Mucosa of rectum (tissue), 2 donors: Measurements from ENCODE around the gene LPAR1.

Experiments used
- H3K27ac ChIP-seq, 2 donors: one replicate each; pipeline ENCODE4 v1.7.0; 2013; ENCODE audit warnings: inconsistent platforms in 2 of 2, low read depth in 2 of 2, low read length in 2 of 2
- H3K27me3 ChIP-seq, 2 donors: one replicate each; pipeline ENCODE4 v1.7.0; 2013; ENCODE audit warnings: low read length in 2 of 2; ENCODE audit not compliant: control insufficient read depth in 2 of 2, insufficient read depth in 2 of 2
- H3K36me3 ChIP-seq, 2 donors: one replicate each; pipeline ENCODE4 v1.7.0; 2013; ENCODE audit warnings: low read length in 2 of 2; ENCODE audit not compliant: control insufficient read depth in 2 of 2, insufficient read depth in 2 of 2
- H3K4me1 ChIP-seq, 2 donors: one replicate each; pipeline ENCODE4 v1.7.0; 2013; ENCODE audit warnings: low read length in 2 of 2, mild to moderate bottlenecking in 1 of 2; ENCODE audit not compliant: control insufficient read depth in 2 of 2, insufficient read depth in 2 of 2
- H3K4me3 ChIP-seq, 2 donors: one replicate each; pipeline ENCODE4 v1.7.0; 2013; ENCODE audit warnings: low read length in 2 of 2
- H3K9ac ChIP-seq, 2 donors: one replicate each; pipeline ENCODE4 v1.7.0; 2013; ENCODE audit warnings: low read length in 2 of 2, low read depth in 1 of 2, mild to moderate bottlenecking in 1 of 2
- H3K9me3 ChIP-seq, 2 donors: one replicate each; pipeline ENCODE4 v1.7.0; 2013; ENCODE audit warnings: low read length in 2 of 2; ENCODE audit not compliant: control insufficient read depth in 2 of 2
- donor health status: healthy.
- donor health status: Normal muscosa, but diverticular disease.

Gene LPAR1

GRCh38 chr9:111038331-111039230 lies at the start of gene LPAR1:
LPAR1 (minus strand) TSS chr9:111038470; CDS start chr9:110972117, 66,353 bp downstream.
- H3K9ac ChIP-seq, result peak within 1 kb of the TSS; percentile 76 to 91
- H3K27ac ChIP-seq, result peak within 1 kb of the TSS; percentile 89 to 91
- H3K36me3 ChIP-seq, result no peaks in the 10 kb centered on the region
- no peaks in the 10 kb centered on the region for H3K27me3 ChIP-seq
- H3K4me3 ChIP-seq, result peak within 1 kb of the TSS; percentile 81 to 87
- H3K9me3 ChIP-seq, result no peaks in the 10 kb centered on the region
- H3K4me1 ChIP-seq, result peaks cover 14 to 17% of the 10 kb centered on the region in 2 donors

DNA sequence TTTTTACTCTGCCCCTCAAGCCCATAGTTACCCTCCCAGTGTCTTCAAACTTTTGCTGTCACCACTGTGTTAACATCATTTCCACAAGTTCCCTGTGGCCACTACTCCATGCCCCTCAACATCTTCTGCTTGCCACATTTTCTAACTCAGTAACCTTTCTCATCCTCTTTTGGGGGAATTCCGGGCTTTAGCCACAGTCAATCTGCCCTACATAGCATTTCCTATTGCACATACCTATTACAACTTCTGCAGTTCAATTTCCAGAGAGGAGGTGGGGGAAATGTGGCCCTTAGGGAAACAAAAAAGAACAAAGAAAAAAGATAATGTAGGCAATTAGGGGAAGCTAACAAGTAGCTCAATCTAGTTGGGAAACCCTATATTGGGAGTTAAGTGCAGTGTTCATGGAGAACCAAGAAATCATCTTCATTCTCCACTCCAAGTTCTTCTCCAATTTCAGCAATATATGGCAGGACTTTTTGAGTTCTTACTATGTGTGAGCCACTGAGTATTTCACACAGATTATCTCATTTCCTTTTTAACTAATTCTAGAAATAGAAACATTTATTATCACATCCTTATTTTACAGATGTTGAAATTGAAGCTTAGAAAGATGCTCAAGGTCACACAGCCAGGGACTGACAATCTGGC lies 40.2 kb upstream of the LPAR1 start:
- H3K27me3 ChIP-seq, result no peaks in the 10 kb centered on the region
- no peak overlapping the region for H3K4me3 ChIP-seq
- no peaks in the 10 kb centered on the region for H3K4me1 ChIP-seq
- H3K9ac ChIP-seq, result no peak overlapping the region
- no peaks in the 10 kb centered on the region for H3K9me3 ChIP-seq
- H3K27ac ChIP-seq, result no peak overlapping the region
- no peaks in the 10 kb centered on the region for H3K36me3 ChIP-seq

DNA sequence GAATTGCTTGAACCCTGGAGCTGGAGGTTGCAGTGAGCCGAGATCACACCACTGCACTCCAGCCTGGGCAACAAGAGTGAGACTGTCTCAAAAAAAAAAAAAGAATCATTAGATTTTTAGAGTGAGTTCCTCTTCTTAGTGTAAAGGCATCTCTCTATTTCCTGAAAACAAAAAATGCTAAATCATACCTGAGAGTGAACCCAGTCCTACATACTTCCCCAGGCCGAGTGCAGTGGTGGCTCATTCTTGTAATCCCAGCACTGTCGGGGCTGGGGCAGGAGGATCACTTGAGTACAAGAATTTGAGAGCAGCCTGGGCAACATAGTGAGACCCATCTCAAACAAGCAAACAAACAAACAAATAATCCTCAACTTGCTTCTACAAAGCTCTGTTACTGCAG lies 38.2 kb upstream of the LPAR1 start:
- no peak overlapping the region for H3K27ac ChIP-seq

DNA sequence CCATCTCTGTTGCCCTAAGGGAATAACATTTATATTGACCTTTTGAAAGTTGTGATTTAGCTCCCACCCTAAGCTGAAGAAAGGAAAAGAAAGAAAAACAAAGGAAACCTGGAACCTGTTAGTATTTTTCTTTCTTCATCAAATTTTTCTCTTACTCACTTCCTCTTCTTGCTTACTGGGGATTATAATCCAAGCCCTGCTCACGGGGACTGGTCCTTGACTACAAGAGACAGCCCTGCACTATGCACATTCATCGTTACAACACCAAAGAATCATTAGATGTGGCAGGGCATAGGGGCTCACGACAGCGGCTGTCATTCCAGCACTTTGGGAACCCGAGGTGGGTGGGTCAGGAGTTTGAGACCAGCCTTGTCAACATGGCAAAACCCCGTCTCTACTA lies 37.8 kb upstream of the LPAR1 start:
- no peak overlapping the region for H3K4me3 ChIP-seq
- no peaks in the 10 kb centered on the region for H3K36me3 ChIP-seq
- no peak overlapping the region for H3K9ac ChIP-seq
- H3K9me3 ChIP-seq, result no peaks in the 10 kb centered on the region
- no peaks in the 10 kb centered on the region for H3K4me1 ChIP-seq
- H3K27ac ChIP-seq, result no peak overlapping the region
- no peaks in the 10 kb centered on the region for H3K27me3 ChIP-seq

More for the DNA sequence above, 38.2 kb upstream of the LPAR1 start:
- Histone ChIP-seq H3K27me3 (no peaks in the 10 kb centered on the region), H3K36me3 (no peaks in the 10 kb centered on the region), H3K9me3 (no peaks in the 10 kb centered on the region), H3K4me3 (no peak overlapping the region), H3K9ac (no peak overlapping the region), H3K4me1 (no peaks in the 10 kb centered on the region)

DNA sequence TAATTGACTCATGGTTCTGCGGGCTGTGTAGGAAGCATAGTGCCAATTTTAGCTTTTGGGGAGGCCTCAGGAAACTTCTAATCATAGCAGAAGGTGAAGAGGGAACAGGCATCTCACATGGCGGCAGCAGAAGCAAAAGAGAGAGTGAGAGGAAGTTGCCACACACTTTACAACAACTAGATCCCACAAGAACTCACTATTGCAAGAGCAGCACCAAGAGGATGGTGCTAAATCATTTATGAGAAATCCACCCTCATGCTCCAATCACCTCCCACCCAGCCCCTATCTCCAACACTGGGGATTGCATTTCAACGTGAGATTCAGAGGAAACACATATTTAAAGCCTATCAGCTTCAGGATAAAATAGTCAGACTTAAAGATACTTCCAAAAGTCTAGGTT lies 36.1 kb upstream of the LPAR1 start:
- Histone ChIP-seq H3K27me3 (no peaks in the 10 kb centered on the region), H3K4me1 (no peaks in the 10 kb centered on the region), H3K36me3 (no peaks in the 10 kb centered on the region), H3K9me3 (no peaks in the 10 kb centered on the region), H3K9ac (no peak overlapping the region), H3K4me3 (no peak overlapping the region), H3K27ac (no peak overlapping the region)

DNA sequence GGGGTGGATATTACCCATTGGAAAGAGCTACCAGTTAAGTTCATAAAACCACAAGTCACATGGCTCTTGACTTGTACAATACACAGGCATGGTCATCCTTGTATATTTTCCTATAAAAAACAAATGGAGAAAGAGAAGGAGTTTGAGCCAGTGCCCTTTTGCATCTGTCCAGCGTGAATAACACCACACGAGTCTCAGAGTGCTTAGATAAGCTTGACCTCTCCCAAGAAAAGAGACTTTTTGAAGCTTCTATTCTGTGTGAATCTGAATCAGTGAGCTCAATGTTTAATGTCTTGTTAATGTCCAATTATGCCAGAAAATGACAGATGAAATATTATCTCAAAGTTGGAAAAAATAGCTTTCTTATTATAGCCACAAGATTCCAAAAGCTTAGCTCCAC lies 30.9 kb upstream of the LPAR1 start:
- H3K9ac ChIP-seq, result no peak overlapping the region
- peak overlapping the region; percentile 3 to 63 for H3K27ac ChIP-seq

DNA sequence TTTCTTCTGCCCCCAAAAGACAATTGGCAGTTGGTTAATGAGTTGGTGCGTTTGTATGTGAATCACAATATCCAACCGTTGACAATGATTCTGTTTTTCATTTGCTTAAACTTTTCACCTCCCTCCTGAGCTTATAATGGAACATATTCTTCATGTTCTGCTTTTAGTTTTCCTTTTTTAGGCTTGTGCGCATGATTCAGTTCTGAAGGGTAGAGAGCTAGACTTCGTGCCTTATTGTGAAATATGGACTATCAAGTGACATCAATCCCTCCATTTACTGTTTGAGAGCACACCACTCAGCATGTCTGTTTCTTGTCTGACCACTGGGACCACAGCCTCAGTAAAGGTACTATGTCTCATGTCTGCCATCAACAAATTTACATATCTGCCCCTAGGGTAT lies 30.5 kb upstream of the LPAR1 start:
- Histone ChIP-seq H3K9me3 (no peaks in the 10 kb centered on the region), H3K4me3 (no peak overlapping the region), H3K36me3 (no peaks in the 10 kb centered on the region), H3K4me1 (no peaks in the 10 kb centered on the region), H3K27ac (peak overlapping the region; percentile 3 to 63), H3K9ac (no peak overlapping the region), H3K27me3 (no peaks in the 10 kb centered on the region)

More for the DNA sequence above, 30.9 kb upstream of the LPAR1 start:
- Histone ChIP-seq H3K4me1 (no peaks in the 10 kb centered on the region), H3K4me3 (no peak overlapping the region), H3K27me3 (no peaks in the 10 kb centered on the region), H3K36me3 (no peaks in the 10 kb centered on the region), H3K9me3 (no peaks in the 10 kb centered on the region)

DNA sequence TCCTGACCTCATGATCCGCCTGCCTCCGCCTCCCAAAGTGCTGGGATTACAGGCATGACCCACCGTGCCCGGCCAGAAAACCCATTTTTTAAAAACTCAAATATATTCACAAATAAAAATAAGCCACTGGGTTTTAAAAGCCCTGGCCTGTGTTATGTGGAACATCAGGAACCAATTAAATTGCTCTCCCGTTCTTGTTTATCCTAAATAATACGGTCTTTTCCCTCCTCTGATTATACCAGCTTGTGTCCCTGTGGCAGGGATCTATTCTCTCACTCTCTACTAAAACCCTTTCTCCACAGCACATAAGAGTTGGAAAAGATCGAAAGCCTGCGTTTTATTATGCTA lies 30.1 kb upstream of the LPAR1 start:
- no peak overlapping the region for H3K9ac ChIP-seq
- H3K4me3 ChIP-seq, result no peak overlapping the region
- H3K9me3 ChIP-seq, result no peaks in the 10 kb centered on the region
- H3K27me3 ChIP-seq, result no peaks in the 10 kb centered on the region
- no peaks in the 10 kb centered on the region for H3K36me3 ChIP-seq
- no peaks in the 10 kb centered on the region for H3K4me1 ChIP-seq
- peak overlapping the region in 1 of 2 donors; percentile 7 for H3K27ac ChIP-seq

- H3K27ac ChIP-seq, result peak overlapping the region in 1 of 2 donors; percentile 21
- H3K27me3 ChIP-seq, result no peaks in the 10 kb centered on the region
- no peaks in the 10 kb centered on the region for H3K36me3 ChIP-seq
- H3K9ac ChIP-seq, result no peak overlapping the region
- no peak overlapping the region for H3K4me3 ChIP-seq
- H3K9me3 ChIP-seq, result no peaks in the 10 kb centered on the region
- H3K4me1 ChIP-seq, result no peaks in the 10 kb centered on the region
Measured at GRCh38 chr9:111066468-111066867, 28.2 kb upstream of the LPAR1 start.

- Histone ChIP-seq H3K4me3 (no peak overlapping the region), H3K9ac (no peak overlapping the region), H3K27me3 (no peaks in the 10 kb centered on the region), H3K36me3 (no peaks in the 10 kb centered on the region), H3K9me3 (no peaks in the 10 kb centered on the region), H3K4me1 (no peaks in the 10 kb centered on the region), H3K27ac (no peak overlapping the region)
Measured at GRCh38 chr9:111065414-111065813, 27.1 kb upstream of the LPAR1 start.
